A549 (cell line): ENCODE data around the gene LRRC8C. TPM values are rescaled to one million over a fixed set of nuclear protein-coding genes. Genes with fewer than 3 reads are reported as not detected.

Experiments used
- ATAC-seq, 2 experiments: fragments of 200-7000 bp in 1 of 2; fragments of >200 bp in 1 of 2; cut with Nextera tagmentation in 1 of 2; cut with Tn5 transposase in 1 of 2; 3 replicates each; pipeline versions ENCODE4 v1.8.0 to v1.9.1; 2018 to 2020; ENCODE audit warnings: mild to moderate bottlenecking in 1 of 2, moderate library complexity in 1 of 2
- CTCF ChIA-PET: fragments of 300-600 bp; sonication (Branson Sonifier 250); formaldehyde crosslinking; extraction: SDS; loops from one replicate; lab custom pipeline; 2021; ENCODE audit warnings: antibody characterized with exemption, inconsistent platforms; lab: Yijun Ruan, JAX
- POLR2A ChIA-PET: fragments of 350-600 bp; formaldehyde crosslinking; extraction: SDS; loops from one replicate; lab custom pipeline; 2021; ENCODE audit warnings: antibody characterized with exemption, inconsistent platforms; lab: Yijun Ruan, JAX
- DNase-seq, 2 experiments: peaks; one replicate each; pipeline versions ENCODE4 v3.0.0 to v3.0.0-alpha.2; 2011 to 2016; ENCODE audit warnings: low read depth in 1 of 2, low spot score in 1 of 2
- FAIRE-seq: peaks from 2 replicates; lab custom pipeline; 2011; peaks lifted over from hg19 to GRCh38; lab: Jason Lieb, UNC
- H3K27ac ChIP-seq, 2 experiments: fragments of >200 bp; sonication (Bioruptor Twin); formaldehyde crosslinking; 3 replicates each; pipeline ENCODE4 v1.5.1; 2016 to 2017
- H3K4me1 ChIP-seq: fragments of >200 bp; sonication (Bioruptor Twin); formaldehyde crosslinking; 3 replicates; pipeline ENCODE4 v1.6.1; 2016
- H3K4me2 ChIP-seq: fragments of >200 bp; sonication (Bioruptor Twin); formaldehyde crosslinking; 3 replicates; pipeline ENCODE4 v1.6.1; 2016
- H3K4me3 ChIP-seq: fragments of >200 bp; sonication (Bioruptor Twin); formaldehyde crosslinking; 3 replicates; pipeline ENCODE4 v1.5.1; 2016
- H3K9me3 ChIP-seq: fragments of >200 bp; sonication (Bioruptor Twin); formaldehyde crosslinking; 3 replicates; pipeline ENCODE4 v1.6.1; 2016
- CBX8 ChIP-seq: fragments of 200-600 bp; sonication (generic); IDR thresholded peaks from 2 replicates; pipeline ENCODE4 v1.6.1; 2016
- CEBPB ChIP-seq, 2 experiments: fragments of >200 bp in 1 of 2; sonication (Bioruptor Twin) in 1 of 2; formaldehyde crosslinking in 1 of 2; IDR thresholded peaks; 2 replicates each; pipeline ENCODE4 v1.6.1; 2012 to 2016
- EHMT2 ChIP-seq: fragments of 200-600 bp; sonication (generic); IDR thresholded peaks from 2 replicates; pipeline ENCODE4 v1.6.1; 2016; ENCODE audit warnings: antibody characterized with exemption, low read depth, mild to moderate bottlenecking, moderate library complexity
- EP300 ChIP-seq, 2 experiments: fragments of >200 bp; sonication (Bioruptor Twin); formaldehyde crosslinking; IDR thresholded peaks; 2 replicates in 1 of 2; 3 replicates in 1 of 2; pipeline ENCODE4 v1.6.1; 2016 to 2017
- FOSL2 ChIP-seq, 2 experiments: fragments of 450-650 bp in 1 of 2; fragments of >200 bp in 1 of 2; sonication (Bioruptor Twin) in 1 of 2; formaldehyde crosslinking; IDR thresholded peaks; 2 replicates each; pipeline versions ENCODE4 v1.5.0 to v1.6.1; 2016 to 2020; ENCODE audit warnings: mild to moderate bottlenecking in 1 of 2, moderate library complexity in 1 of 2
- HMGXB4 ChIP-seq: fragments of 250-450 bp; sonication (Bioruptor Pico); IDR thresholded peaks from 2 replicates; pipeline ENCODE4 v1.5.0; 2021; ENCODE audit warnings: mild to moderate bottlenecking, moderate library complexity, borderline replicate concordance
- HOXB13 ChIP-seq: fragments of 250-450 bp; sonication (Bioruptor Pico); IDR thresholded peaks from 2 replicates; pipeline ENCODE4 v1.5.0; 2020; ENCODE audit warnings: low read depth, mild to moderate bottlenecking, moderate library complexity
- JUNB ChIP-seq: fragments of >200 bp; sonication (Bioruptor Twin); formaldehyde crosslinking; IDR thresholded peaks from 2 replicates; pipeline ENCODE4 v1.6.1; 2016
- KDM5A ChIP-seq: fragments of 200-600 bp; sonication (generic); IDR thresholded peaks from 2 replicates; pipeline ENCODE4 v1.6.1; 2016; ENCODE audit warnings: antibody characterized with exemption, mild to moderate bottlenecking
- MYC ChIP-seq: IDR thresholded peaks from 2 replicates; pipeline ENCODE4 v1.6.1; 2012; ENCODE audit warnings: mild to moderate bottlenecking, inconsistent platforms, low read length, improper control_type of control experiment, borderline replicate concordance
- NFE2L2 ChIP-seq: fragments of 150-350 bp; conservative IDR thresholded peaks from 2 replicates; pipeline ENCODE4 v1.6.1; 2014; ENCODE audit warnings: low read length
- POLR2A ChIP-seq: IDR thresholded peaks from 2 replicates; pipeline ENCODE4 v1.6.1; 2012; ENCODE audit warnings: mild to moderate bottlenecking, low read length
- ZNF302 ChIP-seq: fragments of 250-450 bp; sonication (Bioruptor Pico); IDR thresholded peaks from 2 replicates; pipeline ENCODE4 v1.9.0; 2021; ENCODE audit warnings: inconsistent platforms, mild to moderate bottlenecking, moderate library complexity
- WGBS: methylation state at CpG from one replicate; pipeline ENCODE4 v1.1.6; 2017; ENCODE audit errors: missing lambda C conversion rate; 5-methylcytosine and 5-hydroxymethylcytosine counted together
- polyA plus RNA-seq, 4 experiments: library from polyadenylated mRNA; depleted of rRNA in 3 of 4; stranded (reverse); fragments of >200 nt; fragmentation: RNase III in 1 of 4; extraction: RNeasy Plus Mini Kit Qiagen cat#74134 plus additional on column Dnase treatment in 1 of 4; gene quantifications; 2 replicates in 3 of 4; 3 replicates in 1 of 4; pipeline ENCODE4 v1.2.3, GENCODE V29; 2011 to 2017
- TF ChIP-seq, protein P1 (sequence below): fragments of 200-600 bp; sonication (generic); IDR thresholded peaks from 2 replicates; pipeline ENCODE4 v1.6.1; 2016; ENCODE audit warnings: antibody characterized with exemption, mild to moderate bottlenecking, moderate library complexity
- TF ChIP-seq, protein P2 (sequence below): fragments of 450-650 bp; IDR thresholded peaks from 2 replicates; pipeline ENCODE4 v1.6.1; 2014; ENCODE audit warnings: antibody characterized with exemption
- TF ChIP-seq, protein P3 (sequence below): fragments of 150-350 bp; IDR thresholded peaks from 2 replicates; pipeline ENCODE4 v1.6.1; 2014; ENCODE audit warnings: low read depth, mild to moderate bottlenecking, low read length

LRRC8C gene
- polyA plus RNA-seq, 2 of the 4 experiments (the other 2 are of a cell fraction): 6.3 to 15.9 TPM

- TF ChIP-seq, protein P1, sequence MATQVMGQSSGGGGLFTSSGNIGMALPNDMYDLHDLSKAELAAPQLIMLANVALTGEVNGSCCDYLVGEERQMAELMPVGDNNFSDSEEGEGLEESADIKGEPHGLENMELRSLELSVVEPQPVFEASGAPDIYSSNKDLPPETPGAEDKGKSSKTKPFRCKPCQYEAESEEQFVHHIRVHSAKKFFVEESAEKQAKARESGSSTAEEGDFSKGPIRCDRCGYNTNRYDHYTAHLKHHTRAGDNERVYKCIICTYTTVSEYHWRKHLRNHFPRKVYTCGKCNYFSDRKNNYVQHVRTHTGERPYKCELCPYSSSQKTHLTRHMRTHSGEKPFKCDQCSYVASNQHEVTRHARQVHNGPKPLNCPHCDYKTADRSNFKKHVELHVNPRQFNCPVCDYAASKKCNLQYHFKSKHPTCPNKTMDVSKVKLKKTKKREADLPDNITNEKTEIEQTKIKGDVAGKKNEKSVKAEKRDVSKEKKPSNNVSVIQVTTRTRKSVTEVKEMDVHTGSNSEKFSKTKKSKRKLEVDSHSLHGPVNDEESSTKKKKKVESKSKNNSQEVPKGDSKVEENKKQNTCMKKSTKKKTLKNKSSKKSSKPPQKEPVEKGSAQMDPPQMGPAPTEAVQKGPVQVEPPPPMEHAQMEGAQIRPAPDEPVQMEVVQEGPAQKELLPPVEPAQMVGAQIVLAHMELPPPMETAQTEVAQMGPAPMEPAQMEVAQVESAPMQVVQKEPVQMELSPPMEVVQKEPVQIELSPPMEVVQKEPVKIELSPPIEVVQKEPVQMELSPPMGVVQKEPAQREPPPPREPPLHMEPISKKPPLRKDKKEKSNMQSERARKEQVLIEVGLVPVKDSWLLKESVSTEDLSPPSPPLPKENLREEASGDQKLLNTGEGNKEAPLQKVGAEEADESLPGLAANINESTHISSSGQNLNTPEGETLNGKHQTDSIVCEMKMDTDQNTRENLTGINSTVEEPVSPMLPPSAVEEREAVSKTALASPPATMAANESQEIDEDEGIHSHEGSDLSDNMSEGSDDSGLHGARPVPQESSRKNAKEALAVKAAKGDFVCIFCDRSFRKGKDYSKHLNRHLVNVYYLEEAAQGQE: no peak
- TF ChIP-seq, protein P2, sequence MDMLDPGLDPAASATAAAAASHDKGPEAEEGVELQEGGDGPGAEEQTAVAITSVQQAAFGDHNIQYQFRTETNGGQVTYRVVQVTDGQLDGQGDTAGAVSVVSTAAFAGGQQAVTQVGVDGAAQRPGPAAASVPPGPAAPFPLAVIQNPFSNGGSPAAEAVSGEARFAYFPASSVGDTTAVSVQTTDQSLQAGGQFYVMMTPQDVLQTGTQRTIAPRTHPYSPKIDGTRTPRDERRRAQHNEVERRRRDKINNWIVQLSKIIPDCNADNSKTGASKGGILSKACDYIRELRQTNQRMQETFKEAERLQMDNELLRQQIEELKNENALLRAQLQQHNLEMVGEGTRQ: no peak
- no peak for TF ChIP-seq POLR2A
- TF ChIP-seq, protein P3, sequence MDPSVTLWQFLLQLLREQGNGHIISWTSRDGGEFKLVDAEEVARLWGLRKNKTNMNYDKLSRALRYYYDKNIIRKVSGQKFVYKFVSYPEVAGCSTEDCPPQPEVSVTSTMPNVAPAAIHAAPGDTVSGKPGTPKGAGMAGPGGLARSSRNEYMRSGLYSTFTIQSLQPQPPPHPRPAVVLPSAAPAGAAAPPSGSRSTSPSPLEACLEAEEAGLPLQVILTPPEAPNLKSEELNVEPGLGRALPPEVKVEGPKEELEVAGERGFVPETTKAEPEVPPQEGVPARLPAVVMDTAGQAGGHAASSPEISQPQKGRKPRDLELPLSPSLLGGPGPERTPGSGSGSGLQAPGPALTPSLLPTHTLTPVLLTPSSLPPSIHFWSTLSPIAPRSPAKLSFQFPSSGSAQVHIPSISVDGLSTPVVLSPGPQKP: no peak
- no peak for TF ChIP-seq CBX8
- TF ChIP-seq KDM5A: no peak
- no peak for TF ChIP-seq EHMT2
- no peak for TF ChIP-seq MYC
- TF ChIP-seq HOXB13 (CRISPR knock-in tag): no peak
- TF ChIP-seq JUNB: no peak
- TF ChIP-seq, all 56 proteins: peak for 0
Measured at GRCh38 chr1:89611721-89612120, 21.2 kb upstream of the LRRC8C start (continued).

- ChIA-PET POLR2A (no interaction called here), CTCF (interaction anchor here (0.6 to 1.0 kb wide), 2 partner anchors 10 to 15 kb away, joined by 3 to 4 read pairs; no protein-coding TSS in a partner anchor)
- H3K9me3 ChIP-seq: no peaks in the 10 kb centered on the region
- H3K4me1 ChIP-seq: no peaks in the 10 kb centered on the region
- ATAC-seq: no peak
- TF ChIP-seq ZNF302 (no peak), EP300 (IDR thresholded peaks at IDR 0.05) (no peak), POLR2A (no peak), NFE2L2 (no peak), CEBPB (IDR thresholded peaks at IDR 0.05) (no peak), HMGXB4 (CRISPR knock-in tag) (no peak), FOSL2 (IDR thresholded peaks at IDR 0.05) (no peak), FOSL2 (CRISPR knock-in tag; IDR thresholded peaks at IDR 0.05) (no peak)
- H3K4me3 ChIP-seq: no peak overlapping the region
- 74% methylated on average over 7 of the region's 7 CpGs for WGBS
- no peak for DNase-seq
- no peak overlapping the region for H3K27ac ChIP-seq
- no peak overlapping the region for H3K4me2 ChIP-seq
- FAIRE-seq: no peak
Measured at GRCh38 chr1:89613928-89614327, 19.0 kb upstream of the LRRC8C start.
